Measurements from ENCODE around the gene PDK3.

- no peak for TF ChIP-seq CTCF (conservative IDR thresholded peaks at IDR 0.05)
- TF ChIP-seq ZFX (IDR thresholded peaks at IDR 0.05): no peak
Observed at GRCh38 chrX:24415921-24416320, 49.2 kb upstream of the PDK3 start.
